Omental fat pad (tissue), 4 donors: ENCODE data around the gene WIPF3. TPM values are rescaled to one million over a fixed set of nuclear protein-coding genes. Genes with fewer than 3 reads are reported as not detected.
"Not testable (repeated sequence)": the region's sequence is repeated elsewhere in the genome, so short reads cannot be mapped to it uniquely, and the experiment has no call there.

ENCODE experiments used
- ATAC-seq: fragments of 150-250 bp; one replicate; pipeline ENCODE4 v1.9.1; 2016; ENCODE audit warnings: mild to moderate bottlenecking, moderate library complexity; ENCODE audit not compliant: low FRiP score
- DNase-seq: peaks from one replicate; pipeline ENCODE4 v3.0.0-alpha.2; 2019; ENCODE audit warnings: low spot score
- total RNA-seq, 4 donors: library from RNA; depleted of rRNA; stranded (reverse); fragments of >200 nt; gene quantifications; one replicate each; pipeline ENCODE4 v1.1.0, GENCODE V29; 2016
- TF ChIP-seq, protein P1 (sequence below), 3 donors: fragments of 450-650 bp; IDR thresholded peaks; one replicate each; pipeline ENCODE4 v1.5.1; 2016 to 2017; ENCODE audit warnings: antibody characterized with exemption in 3 of 3, mild to moderate bottlenecking in 3 of 3, moderate library complexity in 2 of 3

The WIPF3 gene
- total RNA-seq, 4 donors from 2014 or later, result 0.19 to 1.6 (median 0.37) TPM

DNA sequence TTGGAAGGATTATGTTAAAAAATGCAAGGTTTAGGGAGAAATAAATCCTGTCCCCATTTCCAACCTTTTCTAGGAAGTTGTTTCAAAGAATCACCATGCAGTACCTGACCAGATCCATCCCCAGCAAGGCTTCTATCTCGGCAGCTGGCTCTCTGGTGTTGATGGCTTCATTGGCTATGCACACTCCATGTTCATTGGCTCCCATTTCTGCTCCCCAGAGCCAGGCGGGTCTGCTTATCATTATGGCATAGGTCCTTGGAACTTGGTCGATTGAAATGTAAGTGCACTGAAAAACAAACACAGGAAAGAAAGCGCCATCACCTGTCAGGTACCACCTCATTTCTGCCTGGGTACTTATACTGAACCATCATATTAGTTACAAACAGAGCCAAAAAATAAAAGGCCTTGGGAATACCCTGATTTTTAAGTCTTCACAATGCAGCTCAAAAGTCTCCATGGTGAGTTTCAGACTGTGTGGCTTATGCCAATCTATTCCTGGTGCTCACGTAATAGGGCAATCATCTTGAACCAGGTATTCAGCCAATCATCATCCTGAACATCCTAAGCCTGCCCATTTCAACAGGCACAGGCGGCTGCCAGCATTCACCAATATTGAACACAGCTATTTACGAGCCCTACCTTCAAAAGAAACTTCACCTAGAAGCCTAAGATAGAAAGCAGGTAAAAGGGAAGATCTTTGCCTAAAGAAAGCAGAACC is 148.9 kb downstream of the WIPF3 start:
- TF ChIP-seq, protein P1, sequence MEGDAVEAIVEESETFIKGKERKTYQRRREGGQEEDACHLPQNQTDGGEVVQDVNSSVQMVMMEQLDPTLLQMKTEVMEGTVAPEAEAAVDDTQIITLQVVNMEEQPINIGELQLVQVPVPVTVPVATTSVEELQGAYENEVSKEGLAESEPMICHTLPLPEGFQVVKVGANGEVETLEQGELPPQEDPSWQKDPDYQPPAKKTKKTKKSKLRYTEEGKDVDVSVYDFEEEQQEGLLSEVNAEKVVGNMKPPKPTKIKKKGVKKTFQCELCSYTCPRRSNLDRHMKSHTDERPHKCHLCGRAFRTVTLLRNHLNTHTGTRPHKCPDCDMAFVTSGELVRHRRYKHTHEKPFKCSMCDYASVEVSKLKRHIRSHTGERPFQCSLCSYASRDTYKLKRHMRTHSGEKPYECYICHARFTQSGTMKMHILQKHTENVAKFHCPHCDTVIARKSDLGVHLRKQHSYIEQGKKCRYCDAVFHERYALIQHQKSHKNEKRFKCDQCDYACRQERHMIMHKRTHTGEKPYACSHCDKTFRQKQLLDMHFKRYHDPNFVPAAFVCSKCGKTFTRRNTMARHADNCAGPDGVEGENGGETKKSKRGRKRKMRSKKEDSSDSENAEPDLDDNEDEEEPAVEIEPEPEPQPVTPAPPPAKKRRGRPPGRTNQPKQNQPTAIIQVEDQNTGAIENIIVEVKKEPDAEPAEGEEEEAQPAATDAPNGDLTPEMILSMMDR (IDR thresholded peaks at IDR 0.05), result no peak
- no peak for ATAC-seq

DNA sequence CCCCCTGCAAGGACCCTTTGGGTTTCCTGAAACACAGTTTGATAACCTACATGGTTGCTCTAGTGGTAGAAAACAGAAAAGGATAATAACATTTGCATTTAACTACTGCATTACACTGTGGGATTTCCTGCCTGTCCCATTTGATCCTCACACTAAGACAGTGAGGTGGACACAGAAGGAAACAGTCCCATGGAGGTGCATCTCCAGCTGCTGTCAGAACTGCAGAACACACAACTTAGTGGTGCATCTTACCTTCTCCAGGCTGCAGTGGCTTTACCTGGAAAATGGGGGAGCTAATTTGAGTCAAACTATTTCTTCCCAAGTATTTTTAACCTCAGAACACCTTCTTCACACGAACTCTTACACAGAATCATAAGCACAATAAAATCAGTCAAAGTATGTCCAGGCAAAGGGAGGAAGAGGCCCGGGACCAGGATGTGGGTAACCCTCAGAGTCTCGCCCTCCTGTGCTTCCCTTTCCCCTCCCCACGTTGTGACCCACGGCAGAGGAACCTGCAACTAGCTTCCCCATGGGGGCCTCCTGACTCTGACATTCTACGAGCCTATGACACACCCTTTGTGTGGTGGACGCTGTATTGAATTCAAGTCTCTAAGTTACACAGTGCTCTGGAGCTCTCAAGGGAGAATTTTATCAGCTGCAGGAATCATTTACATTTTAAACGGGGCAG is 149.6 kb downstream of the WIPF3 start:
- DNase-seq (no peak), ATAC-seq (no peak)
- TF ChIP-seq, protein P1 (IDR thresholded peaks at IDR 0.05), result no peak

More for the DNA sequence above, 148.9 kb downstream of the WIPF3 start:
- no peak for DNase-seq

DNA sequence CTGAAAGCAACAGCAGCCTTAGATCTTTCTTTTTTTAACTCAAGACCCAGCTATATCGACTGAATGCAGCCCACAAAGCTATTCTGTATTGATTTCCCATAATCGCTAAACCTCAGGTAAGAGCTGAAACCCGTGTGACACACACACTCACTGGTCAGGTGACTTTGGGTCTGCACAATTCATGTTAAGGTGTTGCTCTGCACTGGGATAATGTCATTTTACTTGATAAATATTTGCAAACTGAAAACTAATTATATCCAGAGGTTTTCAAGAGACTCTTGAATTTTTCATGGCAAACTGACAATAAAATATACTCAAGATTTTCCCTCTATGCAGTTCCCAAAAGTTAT is 150.2 kb downstream of the WIPF3 start:
- ATAC-seq, result no peak

DNA sequence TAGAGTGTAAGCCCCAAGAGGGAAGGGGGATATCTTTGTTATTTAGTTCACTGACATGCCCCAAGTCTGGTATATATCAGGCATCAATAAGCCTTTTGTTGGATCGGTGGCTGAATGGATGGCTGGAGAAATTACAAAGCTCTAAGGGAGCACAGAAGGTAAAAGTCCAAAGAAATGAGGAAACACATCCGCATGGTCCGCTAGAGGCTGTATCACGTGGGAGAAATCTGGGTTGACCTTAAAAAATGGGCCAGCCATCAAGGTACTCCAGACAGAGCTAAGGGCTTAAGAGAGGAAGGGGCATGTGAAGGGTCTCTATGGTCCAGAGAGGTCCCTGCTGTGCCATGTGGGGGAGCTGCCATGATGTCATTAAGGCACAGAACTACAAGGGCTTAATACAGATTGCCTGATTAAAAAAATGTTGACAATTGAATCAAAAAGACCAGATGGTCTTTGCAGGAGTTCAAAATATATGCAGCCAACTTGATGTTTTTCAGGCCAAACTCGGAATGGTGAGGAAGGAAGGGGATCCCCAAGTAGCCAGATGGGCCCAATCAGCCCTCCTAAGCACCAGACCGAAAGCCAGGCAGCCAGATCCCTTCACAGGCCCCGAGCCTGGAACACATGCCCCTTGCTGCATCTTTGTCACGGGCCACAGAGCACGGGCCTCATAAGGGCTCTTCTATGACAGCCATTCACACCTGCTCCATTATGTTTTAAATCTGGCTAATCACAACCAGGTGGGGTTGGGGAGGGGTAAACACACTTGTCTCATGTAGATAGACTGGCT is 151.4 kb downstream of the WIPF3 start:
- no peak for DNase-seq

More for the DNA sequence above, 150.2 kb downstream of the WIPF3 start:
- TF ChIP-seq, protein P1 (IDR thresholded peaks at IDR 0.05), result no peak
- DNase-seq, result no peak

DNA sequence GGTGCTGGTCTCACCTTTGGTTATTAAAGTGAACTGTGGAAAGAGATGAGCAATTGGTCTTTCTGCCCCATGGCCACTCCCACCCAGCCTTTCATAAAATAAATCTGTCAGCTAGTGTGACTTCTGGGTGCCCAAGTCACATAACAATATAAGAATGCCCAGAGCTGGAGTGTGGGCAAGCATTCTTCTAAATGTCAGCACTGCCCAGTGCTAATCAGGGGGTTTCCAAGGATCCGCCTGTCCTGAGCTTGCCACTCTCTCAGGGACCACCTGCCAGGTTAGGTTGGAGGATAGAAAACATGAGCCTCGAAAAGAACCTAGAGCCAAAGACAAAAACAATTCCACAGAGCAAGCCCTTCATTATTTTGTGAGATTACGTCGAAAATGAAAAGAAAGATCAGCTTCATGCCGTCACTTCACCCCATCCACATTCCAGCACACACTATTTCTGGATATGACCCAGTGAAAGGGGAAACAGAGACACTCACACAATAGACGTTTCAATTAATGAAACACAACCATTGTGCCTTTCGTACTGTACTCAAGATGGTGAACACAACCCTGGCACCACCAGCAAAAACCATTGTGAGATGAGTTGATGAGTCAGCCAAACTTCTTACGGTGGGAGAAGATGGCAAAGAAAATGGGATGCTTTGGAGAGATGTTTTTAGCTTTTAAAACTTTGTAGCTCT is 152.5 kb downstream of the WIPF3 start:
- TF ChIP-seq, protein P1 (IDR thresholded peaks at IDR 0.05), result no peak
- ATAC-seq, result no peak
- no peak for DNase-seq

More for the DNA sequence above, 151.4 kb downstream of the WIPF3 start:
- ATAC-seq, result no peak
- TF ChIP-seq, protein P1 (IDR thresholded peaks at IDR 0.05), result no peak

DNA sequence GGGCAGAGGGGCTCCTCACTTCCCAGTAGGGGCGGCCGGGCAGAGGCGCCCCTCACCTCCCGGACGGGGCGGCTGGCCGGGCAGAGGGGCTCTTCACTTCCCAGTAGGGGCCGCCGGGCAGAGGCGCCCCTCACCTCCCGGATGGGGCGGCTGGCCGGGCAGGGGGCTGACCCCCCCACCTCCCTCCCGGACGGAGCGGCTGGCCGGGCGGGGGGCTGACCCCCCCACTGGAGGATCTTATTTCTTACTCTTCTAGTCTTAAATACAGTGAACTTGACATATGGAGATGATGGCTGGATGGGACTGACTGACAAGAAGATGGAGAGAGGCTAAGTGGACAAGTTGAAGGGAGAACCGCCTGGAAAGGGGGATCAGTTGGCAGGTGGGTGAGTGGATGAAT is 155.3 kb downstream of the WIPF3 start:
- DNase-seq, ATAC-seq: not testable (repeated sequence)

DNA sequence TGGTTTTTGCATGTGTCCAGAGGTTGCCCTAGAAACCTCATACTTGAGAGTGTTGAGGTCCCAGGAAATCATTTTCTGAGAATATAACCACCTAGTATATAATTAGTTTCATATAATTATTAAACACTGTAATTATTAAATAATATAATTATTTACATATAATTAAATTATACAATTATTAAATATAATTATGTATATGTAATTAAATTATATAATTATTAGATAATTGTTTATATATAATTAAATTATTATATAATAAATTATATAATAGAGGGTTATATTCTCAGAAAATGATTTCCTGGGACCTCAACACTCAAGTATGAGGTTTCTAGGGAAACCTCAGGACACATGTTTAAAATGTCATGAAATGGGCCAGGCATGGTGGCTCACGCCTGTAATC is 155.7 kb downstream of the WIPF3 start:
- DNase-seq (no peak), ATAC-seq (no peak)
- TF ChIP-seq, protein P1 (IDR thresholded peaks at IDR 0.05), result no peak
